Measurements from ENCODE around the gene DYNLT4.
"Not testable (repeated sequence)": the region's sequence is repeated elsewhere in the genome, so short reads cannot be mapped to it uniquely, and the experiment has no call there.

DYNLT4 gene

DNA sequence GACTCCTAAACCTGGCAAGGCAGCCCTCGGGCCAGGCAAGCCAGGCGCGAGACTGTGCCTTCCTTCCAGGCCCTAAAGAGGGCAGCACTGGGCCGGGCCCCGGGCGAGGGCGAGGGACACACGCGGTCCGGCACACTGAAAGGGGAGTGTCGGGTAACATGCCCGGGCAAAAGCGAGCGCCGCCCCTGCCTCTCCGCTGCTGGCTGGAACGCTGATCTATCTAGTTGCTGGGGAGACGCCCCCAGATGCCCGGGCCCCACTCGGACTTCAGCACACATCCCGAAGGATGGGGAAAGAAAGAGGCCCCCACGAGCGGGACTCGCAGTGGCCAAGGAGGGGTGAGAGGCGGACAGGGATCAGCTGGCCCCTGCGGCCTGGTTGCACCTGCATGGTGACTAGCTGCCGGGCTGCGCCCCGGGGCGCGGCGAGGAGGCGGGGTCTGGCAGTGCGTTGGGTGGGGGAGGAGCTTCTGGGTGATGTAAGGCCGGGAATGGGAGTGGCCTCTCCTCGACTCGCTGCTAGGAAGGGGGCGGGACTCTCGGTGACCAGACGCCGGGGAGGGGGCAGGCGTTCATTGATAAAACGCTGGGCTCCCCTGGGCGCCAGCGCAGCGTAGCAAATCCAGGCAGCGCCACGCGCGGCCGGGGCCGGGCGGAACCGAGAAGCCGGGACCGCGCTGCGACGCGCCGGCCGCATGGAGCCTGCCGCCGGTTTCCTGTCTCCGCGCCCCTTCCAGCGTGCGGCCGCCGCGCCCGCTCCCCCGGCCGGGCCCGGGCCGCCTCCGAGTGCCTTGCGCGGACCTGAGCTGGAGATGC is 7.2 kb downstream of the DYNLT4 start, which contains the start of gene PLK3:
PLK3 (plus strand) TSS at position 608 of the 815 bp plus-strand sequence; CDS start at position 695, 87 bp downstream.
- H3K27me3 ChIP-seq (replicated peaks; ENCODE audit: control insufficient read depth, insufficient read depth, low read length): no peaks in the 10 kb centered on the region
- H3K4me3 ChIP-seq (replicated peaks; ENCODE audit: low read depth, low read length): peak within 1 kb of the TSS; percentile 75
- TF ChIP-seq, protein P1, sequence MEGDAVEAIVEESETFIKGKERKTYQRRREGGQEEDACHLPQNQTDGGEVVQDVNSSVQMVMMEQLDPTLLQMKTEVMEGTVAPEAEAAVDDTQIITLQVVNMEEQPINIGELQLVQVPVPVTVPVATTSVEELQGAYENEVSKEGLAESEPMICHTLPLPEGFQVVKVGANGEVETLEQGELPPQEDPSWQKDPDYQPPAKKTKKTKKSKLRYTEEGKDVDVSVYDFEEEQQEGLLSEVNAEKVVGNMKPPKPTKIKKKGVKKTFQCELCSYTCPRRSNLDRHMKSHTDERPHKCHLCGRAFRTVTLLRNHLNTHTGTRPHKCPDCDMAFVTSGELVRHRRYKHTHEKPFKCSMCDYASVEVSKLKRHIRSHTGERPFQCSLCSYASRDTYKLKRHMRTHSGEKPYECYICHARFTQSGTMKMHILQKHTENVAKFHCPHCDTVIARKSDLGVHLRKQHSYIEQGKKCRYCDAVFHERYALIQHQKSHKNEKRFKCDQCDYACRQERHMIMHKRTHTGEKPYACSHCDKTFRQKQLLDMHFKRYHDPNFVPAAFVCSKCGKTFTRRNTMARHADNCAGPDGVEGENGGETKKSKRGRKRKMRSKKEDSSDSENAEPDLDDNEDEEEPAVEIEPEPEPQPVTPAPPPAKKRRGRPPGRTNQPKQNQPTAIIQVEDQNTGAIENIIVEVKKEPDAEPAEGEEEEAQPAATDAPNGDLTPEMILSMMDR (IDR thresholded peaks at IDR 0.05; ENCODE audit: insufficient read depth, low read length, poor library complexity, severe bottlenecking): peak; percentile 97
- H3K36me3 ChIP-seq (ENCODE audit: control insufficient read depth, insufficient read depth, low read length): peaks cover 20% of the 10 kb centered on the region
- peak; percentile 100 for DNase-seq (ENCODE audit: extremely low read depth, insufficient read length)

DNA sequence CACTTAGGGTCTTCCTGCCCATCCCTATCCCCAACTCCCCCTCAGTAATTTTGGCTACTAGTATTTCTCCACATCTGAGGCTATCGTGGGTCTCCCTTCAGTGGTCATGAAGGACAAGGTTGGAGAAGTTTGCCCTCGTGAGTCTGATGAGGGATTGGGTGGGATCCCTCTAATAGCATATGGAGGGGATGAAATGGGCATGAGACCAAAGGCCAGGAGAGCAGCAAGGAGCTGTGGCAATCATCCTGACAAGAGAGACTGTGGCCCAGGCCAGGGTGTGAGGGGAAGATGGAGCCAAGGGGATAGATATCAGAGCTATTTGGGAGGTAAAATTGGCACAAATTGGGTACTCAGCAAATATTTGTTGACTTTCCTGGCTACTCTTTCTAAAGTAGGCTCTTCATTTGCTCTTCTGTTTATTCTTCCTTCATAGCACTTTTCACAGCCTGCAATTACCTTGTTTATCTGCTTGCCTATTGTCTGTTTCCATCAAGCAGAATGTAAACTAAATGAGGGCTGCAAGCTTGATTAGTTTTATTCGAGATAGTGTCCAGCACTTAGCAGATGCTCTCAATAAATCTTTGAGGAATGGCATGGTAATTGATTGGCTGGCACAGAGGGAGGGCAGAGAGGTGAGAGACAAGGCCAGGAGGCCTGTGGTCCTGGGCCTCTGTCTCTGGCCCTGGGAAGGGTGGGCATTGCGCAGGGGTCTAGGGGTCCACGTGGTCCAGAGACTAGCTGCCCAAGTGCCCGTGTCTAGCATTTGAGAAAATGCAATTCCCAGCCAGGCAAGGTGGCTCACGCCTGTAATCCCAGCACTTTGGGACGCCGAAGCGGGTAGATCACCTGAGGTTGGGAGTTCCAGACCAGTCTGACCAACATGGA is 8.4 kb downstream of the DYNLT4 start:
- H3K4me3 ChIP-seq (replicated peaks; ENCODE audit: low read depth, low read length): no peak overlapping the region

DNA sequence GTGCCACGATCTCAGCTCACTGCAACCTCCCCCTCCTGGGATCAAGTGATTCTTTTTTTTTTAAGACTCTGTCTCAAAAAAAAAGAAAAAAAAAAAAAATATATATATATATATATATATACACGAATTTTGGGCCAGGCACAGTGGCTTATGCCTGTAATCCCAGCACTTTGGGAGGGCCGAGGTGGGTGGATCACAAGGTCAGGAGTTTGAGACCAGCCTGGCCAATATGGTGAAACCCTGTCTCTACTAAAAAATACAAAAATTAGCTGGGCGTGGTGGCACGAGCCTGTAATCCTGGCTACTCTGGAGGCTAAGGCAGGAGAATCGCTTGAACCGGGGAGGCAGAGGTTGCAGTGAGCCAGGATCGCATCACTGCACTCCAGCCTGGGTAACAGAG is 9.3 kb downstream of the DYNLT4 start:
- not testable (repeated sequence) for H3K27me3 ChIP-seq (replicated peaks; ENCODE audit: control insufficient read depth, insufficient read depth, low read length); DNase-seq (ENCODE audit: extremely low read depth, insufficient read length); H3K4me3 ChIP-seq (replicated peaks; ENCODE audit: low read depth, low read length); H3K36me3 ChIP-seq (ENCODE audit: control insufficient read depth, insufficient read depth, low read length)

More for the DNA sequence above, 8.4 kb downstream of the DYNLT4 start:
- TF ChIP-seq, protein P1 (IDR thresholded peaks at IDR 0.05; ENCODE audit: insufficient read depth, low read length, poor library complexity, severe bottlenecking): no peak
- Histone ChIP-seq H3K36me3 (ENCODE audit: control insufficient read depth, insufficient read depth, low read length) (peaks cover 12% of the 10 kb centered on the region), H3K27me3 (replicated peaks; ENCODE audit: control insufficient read depth, insufficient read depth, low read length) (no peaks in the 10 kb centered on the region)
- no peak for DNase-seq (ENCODE audit: extremely low read depth, insufficient read length)

DNA sequence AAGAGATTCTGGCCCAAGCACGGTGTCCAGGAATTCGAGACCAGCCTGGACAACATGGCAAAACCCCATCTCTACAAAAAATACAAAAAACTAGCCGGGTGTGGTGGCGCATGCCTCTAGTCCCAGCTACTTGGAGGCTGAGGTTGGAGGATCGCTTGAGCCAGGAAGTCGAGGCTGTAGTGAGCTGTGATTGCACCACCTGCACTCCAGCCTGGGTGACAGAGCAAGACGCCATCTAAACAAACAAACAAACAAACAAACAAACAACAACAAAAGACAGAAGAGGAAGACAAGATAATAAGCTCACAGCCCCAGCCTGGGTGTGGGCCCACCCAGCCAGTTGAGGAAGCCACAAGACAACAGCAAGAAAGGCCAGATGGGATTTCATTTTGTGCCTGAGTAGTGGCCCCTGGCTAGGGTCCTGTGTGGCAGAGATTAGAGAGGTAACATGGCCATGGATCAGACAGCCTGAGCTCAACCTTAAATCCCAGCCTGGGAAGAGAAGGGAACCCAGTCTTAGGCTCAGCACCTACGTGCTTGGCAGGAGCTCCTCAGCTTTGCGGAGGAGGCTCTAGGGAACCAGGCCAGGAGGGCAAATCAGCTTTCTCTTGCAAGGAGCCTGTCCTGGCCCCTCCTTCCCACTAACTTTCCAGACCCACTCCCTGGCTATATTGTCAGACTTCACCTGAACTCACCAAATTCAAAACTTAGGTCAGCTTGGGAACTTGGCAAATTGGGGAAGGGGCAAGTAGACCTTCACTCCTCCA is 14.2 kb downstream of the DYNLT4 start:
- no peaks in the 10 kb centered on the region for H3K27me3 ChIP-seq (replicated peaks; ENCODE audit: control insufficient read depth, insufficient read depth, low read length)
- no peak overlapping the region for H3K4me3 ChIP-seq (replicated peaks; ENCODE audit: low read depth, low read length)
- no peak for DNase-seq (ENCODE audit: extremely low read depth, insufficient read length)
- TF ChIP-seq, protein P1 (IDR thresholded peaks at IDR 0.05; ENCODE audit: insufficient read depth, low read length, poor library complexity, severe bottlenecking): no peak
- H3K36me3 ChIP-seq (ENCODE audit: control insufficient read depth, insufficient read depth, low read length): no peaks in the 10 kb centered on the region

DNA sequence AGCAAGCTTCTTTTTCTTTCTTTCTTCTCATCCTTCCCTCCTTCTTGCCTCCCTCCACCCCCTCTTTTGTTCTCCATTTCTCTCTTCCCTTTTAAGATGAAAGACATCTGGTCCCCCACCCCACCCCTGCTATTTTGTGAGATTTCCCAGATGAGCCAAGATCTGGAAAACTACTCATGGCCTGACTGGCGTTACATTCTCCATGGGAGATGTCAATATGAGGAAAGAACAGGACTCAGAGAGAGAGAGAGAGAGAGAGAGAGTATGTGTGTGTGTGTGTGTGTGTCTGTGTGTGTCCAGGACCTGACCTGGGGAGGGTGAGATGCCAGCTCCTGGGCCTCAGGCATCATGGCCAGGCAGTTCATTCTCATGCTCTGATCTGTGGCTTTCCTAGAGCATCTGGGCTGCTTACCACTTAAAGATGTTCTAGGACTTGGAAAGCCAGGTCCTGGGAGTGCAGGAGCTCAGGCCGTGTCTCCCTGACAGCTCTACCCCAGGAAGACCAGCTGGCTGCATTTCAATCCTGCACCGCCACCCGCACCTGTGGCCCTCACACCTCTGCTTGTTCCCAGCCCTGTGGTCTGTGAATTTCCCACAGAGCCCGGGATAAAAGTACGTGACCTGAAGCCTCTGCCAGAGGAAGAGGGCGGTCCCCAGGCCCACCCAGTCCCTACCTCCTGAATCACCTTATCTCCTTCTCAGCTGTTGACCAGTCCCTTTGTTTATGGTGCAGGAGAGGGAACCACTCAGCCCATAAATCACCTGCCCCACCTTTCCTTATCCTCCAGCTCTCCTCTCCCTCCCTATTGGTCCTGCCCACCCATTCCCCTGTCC is 16.0 kb downstream of the DYNLT4 start:
- Histone ChIP-seq H3K36me3 (ENCODE audit: control insufficient read depth, insufficient read depth, low read length) (no peaks in the 10 kb centered on the region), H3K27me3 (replicated peaks; ENCODE audit: control insufficient read depth, insufficient read depth, low read length) (no peaks in the 10 kb centered on the region), H3K4me3 (replicated peaks; ENCODE audit: low read depth, low read length) (no peak overlapping the region)
- no peak for DNase-seq (ENCODE audit: extremely low read depth, insufficient read length)
- TF ChIP-seq, protein P1 (IDR thresholded peaks at IDR 0.05; ENCODE audit: insufficient read depth, low read length, poor library complexity, severe bottlenecking): no peak
